Hematopoietic multipotent progenitor cell treated with erythropoietin and hydrocortisone succinate and interleukin-3 and kit ligand, for 17 days (in vitro differentiated cells): ENCODE measurements around the gene BCCIP.

ENCODE experiments used
- DNase-seq: peaks from one replicate; pipeline ENCODE4 v3.0.0-alpha.2; 2015; ENCODE audit warnings: low spot score

The BCCIP gene

GRCh38 chr10:125797994-125798662 lies 25.2 kb upstream of the BCCIP start:
- no peak for DNase-seq

- peak; percentile 33 for DNase-seq
Measured at GRCh38 chr10:125799451-125800182, 23.7 kb upstream of the BCCIP start.

DNA sequence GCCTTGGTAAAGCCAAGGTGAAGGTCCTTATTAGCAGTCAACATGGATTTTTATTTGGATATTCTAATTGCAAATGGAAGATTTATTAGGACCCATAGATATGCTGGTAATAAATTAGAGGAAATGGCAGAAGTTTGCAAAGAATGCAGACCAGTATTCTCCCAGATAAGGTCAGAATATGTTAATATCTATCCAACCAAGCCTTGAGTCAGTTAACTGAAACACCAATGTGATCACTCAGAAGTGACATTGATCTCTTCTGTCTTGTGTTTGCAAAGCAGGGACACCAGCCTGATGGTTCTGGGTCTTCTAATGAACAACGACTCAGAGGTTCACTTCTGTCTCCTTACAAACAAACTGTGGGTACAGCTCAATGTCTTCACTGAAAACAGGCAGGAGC lies 21.8 kb upstream of the BCCIP start:
- no peak for DNase-seq

DNA sequence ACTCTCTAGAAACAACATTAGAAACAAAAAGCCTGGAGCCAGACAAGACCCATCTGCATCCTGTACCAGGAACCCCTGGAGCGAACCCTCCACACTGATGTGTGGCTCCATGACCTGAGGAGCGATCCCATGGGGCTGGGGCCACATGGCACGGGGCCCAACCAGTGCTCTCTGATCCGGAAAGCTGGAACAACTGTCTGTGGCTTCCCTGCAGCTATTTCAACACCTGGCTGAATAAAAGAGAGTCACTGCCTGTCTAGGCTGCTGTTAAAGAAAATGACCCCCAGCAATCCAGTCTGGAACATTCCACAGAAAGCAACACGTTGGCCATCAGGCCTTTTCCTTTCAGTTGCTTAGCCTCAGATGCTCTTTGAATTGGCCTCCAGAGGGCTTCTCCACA lies 21.2 kb upstream of the BCCIP start:
- DNase-seq, result no peak

DNA sequence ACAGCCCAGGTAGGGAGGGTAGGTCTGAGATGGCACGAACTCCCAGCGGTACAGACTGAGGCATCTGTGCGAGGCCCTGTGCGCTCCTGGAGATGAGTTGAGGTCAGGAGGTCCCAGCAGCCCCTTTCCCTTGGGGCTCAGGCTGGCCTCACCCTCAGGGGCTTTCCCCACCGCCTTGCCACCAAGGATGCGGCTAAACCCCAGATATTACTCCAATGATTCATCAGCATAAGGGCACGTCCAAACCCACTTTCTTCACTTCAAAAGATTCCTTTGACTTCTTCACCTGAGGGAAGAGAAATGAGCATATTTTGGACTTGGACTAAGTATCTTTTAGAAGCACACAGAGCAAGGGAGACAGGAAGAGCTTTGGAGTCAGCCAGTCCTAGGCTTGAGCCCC lies 20.6 kb upstream of the BCCIP start:
- DNase-seq, result no peak

- no peak for DNase-seq
Measured at GRCh38 chr10:125808047-125808446, 15.3 kb upstream of the BCCIP start.

DNA sequence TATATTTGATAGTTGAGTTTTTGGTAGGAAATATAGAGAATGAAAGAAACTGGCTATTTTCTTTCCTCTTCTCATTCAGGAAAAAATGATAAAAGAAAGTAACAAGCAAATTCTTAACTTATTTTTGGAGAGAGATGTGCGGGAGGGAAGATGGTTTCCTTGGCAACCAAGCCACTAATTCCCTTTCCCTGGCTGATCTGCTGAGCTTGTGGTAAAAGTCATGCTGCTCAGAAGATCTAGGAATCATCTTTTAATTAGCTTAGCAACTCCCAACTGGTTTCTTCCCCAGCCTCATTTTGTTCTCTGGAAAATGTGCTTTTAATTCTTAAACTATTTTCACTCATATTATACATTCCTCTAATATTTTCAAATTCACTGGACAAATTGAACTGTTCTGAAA lies 12.1 kb upstream of the BCCIP start:
- no peak for DNase-seq

DNA sequence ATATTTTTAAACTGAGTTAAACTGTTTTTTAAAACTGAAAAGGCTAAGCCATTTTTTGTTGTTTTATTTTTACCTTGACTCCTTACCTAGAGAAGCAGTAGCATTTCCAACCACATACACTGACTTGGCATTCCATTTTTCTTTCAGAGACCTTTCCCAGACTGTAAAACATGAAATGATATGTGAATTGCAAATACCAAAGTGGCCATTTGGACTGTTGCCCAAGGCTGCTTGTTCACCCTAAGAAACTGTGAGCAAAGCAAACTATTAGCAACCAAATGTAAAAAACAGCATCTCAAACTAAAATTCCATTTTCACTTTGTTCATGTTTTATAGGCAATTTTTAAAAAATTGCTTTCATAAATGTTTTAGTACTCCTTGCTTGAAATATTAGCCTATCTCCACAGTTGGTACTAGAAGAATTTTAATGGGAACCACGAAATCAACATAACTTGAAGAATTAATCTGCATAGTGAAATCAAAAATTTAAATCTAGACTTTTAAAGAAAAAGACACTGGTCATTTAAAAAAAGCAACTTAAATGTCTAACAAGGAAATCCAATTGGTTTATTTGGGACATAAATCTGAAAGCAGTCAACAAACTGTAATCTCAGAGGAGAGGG lies 11.1 kb upstream of the BCCIP start:
- peak; percentile 50 for DNase-seq

DNA sequence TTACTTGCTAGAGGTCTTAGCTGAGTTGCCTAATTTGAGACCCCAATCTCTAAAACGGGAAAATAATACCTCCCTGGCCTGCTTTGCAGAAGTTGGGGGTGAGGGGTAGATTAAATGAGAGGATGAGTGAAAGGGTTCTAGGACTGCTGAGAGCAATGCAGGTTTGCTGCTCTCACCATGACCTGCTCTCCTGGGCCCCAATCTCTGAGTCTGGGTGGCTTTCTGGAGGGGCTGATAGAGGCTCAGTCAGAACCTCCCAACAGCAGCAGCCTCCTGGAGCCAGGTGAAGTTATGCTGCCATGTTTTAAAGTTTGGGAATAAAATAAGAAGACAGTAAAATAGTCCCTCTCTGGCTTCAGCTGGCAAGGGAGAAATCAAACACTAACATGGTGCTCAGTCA lies 7.6 kb upstream of the BCCIP start:
- DNase-seq, result peak; percentile 62

DNA sequence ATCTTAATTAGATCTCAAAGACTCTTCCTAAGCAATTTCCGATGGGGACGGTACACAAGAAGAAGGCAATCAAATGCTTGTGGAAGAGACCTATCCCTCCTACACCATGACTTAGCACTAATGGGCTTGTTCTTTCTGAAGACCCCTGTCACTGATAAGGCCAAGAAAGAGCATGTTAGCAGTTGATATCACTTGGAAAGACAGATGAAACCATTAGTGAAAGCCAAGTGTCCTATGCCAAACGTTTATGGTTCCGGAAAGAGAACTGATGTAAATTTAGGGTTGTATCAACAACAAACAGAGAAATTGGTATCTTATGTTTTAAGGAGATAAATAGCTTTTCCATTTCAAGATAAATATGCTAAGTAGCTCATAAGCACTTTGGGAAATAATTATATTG lies 6.8 kb upstream of the BCCIP start:
- peak; percentile 75 for DNase-seq

DNA sequence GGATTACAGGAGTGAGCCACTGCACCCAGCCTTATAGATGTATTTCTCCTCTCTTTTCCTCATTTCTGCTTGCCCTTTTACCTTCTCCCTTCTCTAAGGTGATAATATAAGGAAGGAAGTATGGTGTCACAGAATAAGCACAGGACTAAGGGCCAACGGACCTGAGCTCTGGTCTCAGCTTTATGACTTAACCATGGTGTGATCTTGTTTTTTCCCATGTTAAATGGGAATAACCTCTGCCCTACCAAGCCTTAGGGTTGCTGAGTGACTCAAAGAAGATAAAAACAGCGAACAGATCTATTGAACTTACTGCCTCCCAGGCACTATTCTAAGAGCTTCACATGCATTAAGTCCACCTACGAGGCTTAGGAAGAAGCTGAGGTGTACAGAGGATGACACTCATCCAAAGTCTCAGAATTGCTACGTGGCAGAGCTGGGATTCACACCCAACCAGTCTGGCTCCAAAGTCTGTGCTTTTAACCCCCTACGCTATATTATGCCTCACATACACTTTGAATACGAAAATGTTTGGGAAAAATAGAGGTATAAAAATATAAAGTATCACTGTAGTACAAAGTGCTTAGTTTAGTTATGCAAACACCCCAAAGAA lies 5.9 kb upstream of the BCCIP start:
- DNase-seq, result peak; percentile 52

DNA sequence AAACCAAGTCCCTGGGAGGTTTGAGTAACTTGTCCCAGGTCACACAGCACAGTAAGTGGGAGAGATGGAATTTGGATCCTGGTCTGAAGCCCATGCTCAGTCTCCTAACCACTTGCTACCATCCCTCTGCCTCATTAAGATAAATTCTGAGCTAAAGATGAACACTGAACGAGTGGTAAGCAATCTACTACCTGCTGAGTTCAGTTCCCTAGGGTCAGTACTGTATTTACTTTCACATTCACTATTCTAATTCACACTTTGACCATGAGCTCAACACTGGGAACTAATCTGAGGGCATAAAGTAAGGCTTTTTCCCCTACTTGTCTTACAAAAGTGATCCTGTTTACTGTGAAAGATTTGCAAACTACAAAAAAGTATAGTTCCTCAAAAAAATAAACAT lies 2.6 kb upstream of the BCCIP start:
- DNase-seq, result no peak

- no peak for DNase-seq
Measured at GRCh38 chr10:125823663-125824251, 411 bp downstream of the BCCIP start.

DNA sequence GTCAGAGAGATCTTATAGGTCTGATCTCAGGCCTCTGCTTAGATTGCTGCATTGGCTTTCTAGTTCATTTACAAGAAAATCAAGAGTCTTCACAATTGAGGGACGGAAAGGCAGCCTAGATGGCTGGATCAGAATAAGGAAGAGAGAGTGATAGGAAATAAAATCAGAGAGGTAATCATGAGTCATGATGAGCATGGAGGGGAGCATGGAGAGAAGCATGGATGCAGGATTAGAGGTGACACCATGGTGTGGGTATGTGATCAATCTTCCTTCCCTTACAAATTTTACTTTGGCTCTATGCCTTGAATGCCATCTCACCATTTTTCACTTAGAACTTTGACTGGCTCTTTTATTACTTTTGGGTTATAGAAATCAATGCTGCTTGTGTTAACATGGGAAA lies 1.4 kb downstream of the BCCIP start:
- DNase-seq, result no peak

GRCh38 chr10:125827133-125827532 lies 3.8 kb downstream of the BCCIP start:
- DNase-seq, result no peak

GRCh38 chr10:125828311-125828710 lies 5.0 kb downstream of the BCCIP start:
- no peak for DNase-seq

DNA sequence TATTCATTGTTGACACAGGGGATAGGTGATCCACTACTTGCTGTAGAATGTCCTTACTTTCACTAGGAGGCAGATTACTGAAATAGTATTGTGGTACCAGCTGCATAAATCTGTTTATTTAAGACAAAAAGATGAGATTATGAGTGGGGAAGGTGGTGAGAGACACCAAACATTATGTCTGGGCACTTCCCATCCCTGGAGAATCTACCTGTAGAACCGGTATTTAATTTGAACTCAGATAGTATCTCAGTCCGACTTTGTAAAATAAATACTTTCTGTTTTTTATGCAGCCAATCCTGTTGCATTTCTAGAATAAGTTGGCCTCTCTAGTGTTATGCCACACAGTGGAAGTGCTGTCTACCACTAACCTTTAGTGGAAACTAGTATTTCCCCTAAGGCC lies 13.4 kb downstream of the BCCIP start:
- DNase-seq, result no peak

GRCh38 chr10:125838802-125839575 lies 15.6 kb downstream of the BCCIP start:
- no peak for DNase-seq

DNA sequence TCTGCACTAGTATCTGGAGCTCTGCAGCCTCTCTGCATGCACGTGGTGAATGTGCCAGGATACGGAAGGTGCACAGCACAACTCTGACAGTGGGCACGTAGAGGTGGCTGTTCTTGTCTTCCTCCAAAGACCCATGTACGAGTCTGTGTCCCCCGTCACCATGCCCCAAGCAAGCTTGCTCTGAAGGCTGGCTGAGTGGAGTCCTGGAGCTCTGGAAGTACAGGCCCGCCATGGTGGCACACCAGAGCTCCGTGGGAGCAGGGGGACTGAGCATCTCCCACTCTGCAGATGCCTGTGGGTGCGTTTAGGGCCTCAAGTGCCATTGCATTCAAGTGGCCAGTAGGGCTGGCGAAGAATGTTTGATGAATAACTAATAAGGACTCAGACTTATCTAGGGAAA lies 17.1 kb downstream of the BCCIP start:
- DNase-seq, result no peak

- DNase-seq, result no peak
Measured at GRCh38 chr10:125840955-125841354, 17.6 kb downstream of the BCCIP start.

DNA sequence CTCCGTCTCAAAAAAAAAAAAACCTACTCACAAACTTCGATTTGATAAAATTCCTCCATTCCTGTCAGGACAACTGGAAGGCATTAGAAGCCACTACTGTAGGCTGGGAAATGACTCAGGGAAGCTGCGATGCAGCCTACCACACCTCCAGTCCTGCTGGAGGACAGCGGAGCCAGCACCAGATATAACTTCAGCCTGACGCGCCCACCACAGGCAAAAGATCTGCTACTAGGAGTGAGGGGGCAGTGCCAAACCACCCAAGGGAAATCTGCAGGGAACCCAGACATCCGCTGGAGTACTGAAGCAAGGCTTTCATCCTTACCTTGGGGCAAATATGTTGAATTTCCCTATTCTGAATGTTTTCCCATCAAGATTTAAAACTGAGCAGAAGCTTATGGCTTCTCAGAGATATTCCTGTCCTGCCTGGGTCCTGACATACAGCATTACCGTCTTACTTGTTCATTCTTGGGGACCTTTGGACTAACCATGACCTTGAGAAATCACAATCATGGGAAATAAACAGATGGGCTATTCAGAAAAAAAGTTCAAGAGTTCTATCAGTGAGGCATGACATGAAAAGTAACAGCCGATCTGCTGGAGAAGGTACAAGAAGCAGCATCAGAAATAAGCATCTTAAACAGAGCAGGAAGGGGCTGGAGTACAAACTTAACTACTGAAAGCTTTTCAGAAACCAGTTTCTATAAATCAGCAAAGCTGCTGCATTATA lies 20.4 kb downstream of the BCCIP start:
- DNase-seq, result no peak
